K562 treated with DMSO at 1 percent for 12 hours (cell line): ENCODE results near the gene OR6B2. TPM values are rescaled to one million over a fixed set of nuclear protein-coding genes. Genes with fewer than 3 reads are reported as not detected.

Experiments
- total RNA-seq: library from RNA; unstranded; fragments of 300-600 nt; gene quantifications from 2 replicates; pipeline ENCODE4 v1.2.3, GENCODE V29; 2022; ENCODE audit not compliant: insufficient read depth

The OR6B2 gene
- total RNA-seq: not detected in 2 replicates

DNA sequence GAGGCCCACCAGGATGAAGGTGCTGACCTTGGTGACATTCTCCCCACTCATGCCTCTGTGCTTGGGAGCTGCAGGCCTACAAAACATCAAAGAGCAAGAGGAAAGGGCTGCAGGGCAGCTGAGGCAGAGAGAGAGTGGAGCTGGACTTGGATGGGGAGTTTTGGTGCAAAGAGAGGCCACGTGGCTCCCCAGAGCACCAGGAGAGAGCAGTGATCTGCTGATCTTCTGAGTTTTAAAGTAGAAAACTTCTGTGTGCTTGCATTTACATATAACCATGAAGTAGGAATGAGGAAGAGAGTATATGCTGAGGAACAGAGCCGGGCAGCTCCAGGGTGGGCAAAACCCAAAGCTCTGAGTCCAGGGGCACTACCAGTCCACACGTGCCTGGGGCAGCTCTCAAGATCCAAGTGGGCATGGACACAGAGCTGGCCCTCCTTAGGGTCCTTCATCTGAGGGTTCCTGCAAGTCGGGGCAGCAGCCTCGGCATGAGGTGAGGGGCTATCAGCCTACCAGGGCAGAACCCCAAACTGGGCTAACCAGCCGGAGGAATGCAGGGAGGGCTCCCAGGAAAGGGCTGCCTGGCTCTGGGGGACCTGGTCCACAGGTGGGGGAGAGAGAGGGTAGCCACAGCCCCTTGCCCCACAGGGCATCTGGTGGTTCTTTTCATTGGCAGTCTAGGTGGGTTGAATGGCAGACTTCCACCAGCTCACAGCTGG is at the start of gene OR6B2:
TSS of gene OR6B2 (minus strand) at position 51 of the 716 bp plus-strand sequence. CDS start at position 51, 0 bp downstream.

DNA sequence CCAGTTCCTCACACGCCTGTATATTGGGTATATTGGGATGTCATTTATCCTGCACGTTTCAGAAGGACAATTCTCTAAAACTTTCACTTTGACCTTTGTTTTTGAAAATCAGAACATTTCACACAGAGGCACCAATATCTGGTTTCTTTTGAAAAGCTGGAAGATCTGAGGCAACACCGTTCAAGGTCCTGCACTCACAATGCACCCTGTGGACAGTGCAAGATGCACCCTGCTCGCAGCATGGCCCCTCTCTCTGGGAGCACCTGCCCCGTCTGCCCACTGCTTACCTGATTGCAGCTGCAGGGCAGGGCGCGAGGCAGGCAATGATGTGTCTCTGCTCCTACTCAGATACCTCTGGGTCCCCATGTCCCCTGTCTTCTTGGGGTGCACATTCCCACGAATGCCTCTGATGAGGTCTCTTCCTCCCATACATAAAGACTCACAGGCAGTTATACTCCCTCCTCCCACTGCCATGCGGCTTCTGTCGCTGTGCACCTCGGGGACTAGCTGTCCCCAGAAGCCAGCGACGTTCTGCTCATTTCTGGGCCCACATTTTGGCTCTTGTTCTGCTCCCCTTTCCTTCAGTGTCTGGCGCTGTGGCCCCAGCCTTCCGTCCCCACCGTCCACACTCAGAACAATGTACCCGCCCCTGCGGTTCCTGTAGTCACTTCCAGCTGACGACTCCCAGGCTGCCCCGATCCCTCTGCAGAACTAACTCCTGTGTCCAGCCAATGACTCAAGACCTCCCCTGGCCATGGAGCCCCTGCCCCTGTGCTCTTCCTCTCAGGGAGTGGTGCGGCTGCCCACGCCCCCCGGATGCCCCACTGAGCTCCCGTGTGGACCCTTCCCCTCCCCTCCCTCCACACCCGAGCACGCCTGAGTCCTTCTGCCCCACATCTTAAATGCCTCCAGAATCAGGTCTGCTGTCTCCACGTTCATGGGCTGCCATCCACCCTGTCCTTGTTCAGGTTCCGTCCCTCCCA is 23.2 kb upstream of the OR6B2 start, which contains the start of gene OR6B3:
TSS of gene OR6B3 (minus strand) at position 349 of the 983 bp plus-strand sequence.

Other genes starting within 250 kb of the OR6B2 start
- 66.9 and 81.5 TPM in 2 replicates for gene NDUFA10, start 5.1 kb downstream of the OR6B2 start, total RNA-seq
- gene OR6B3, start 23.1 kb upstream of the OR6B2 start, total RNA-seq: not detected in 2 replicates
- 126 and 266 TPM in 2 replicates for gene COPS9, start 105.9 kb upstream of the OR6B2 start, total RNA-seq
- gene OTOS, start 110.2 kb upstream of the OR6B2 start, total RNA-seq: not detected in 2 replicates